Mucosa of rectum (tissue), 2 donors: Measurements from ENCODE around the gene WNT8A.
"Not testable (repeated sequence)": the region's sequence is repeated elsewhere in the genome, so short reads cannot be mapped to it uniquely, and the experiment has no call there.

ENCODE experiments used
- H3K27ac ChIP-seq, 2 donors: one replicate each; pipeline ENCODE4 v1.7.0; 2013; ENCODE audit warnings: inconsistent platforms in 2 of 2, low read depth in 2 of 2, low read length in 2 of 2
- H3K27me3 ChIP-seq, 2 donors: one replicate each; pipeline ENCODE4 v1.7.0; 2013; ENCODE audit warnings: low read length in 2 of 2; ENCODE audit not compliant: control insufficient read depth in 2 of 2, insufficient read depth in 2 of 2
- H3K36me3 ChIP-seq, 2 donors: one replicate each; pipeline ENCODE4 v1.7.0; 2013; ENCODE audit warnings: low read length in 2 of 2; ENCODE audit not compliant: control insufficient read depth in 2 of 2, insufficient read depth in 2 of 2
- H3K4me1 ChIP-seq, 2 donors: one replicate each; pipeline ENCODE4 v1.7.0; 2013; ENCODE audit warnings: low read length in 2 of 2, mild to moderate bottlenecking in 1 of 2; ENCODE audit not compliant: control insufficient read depth in 2 of 2, insufficient read depth in 2 of 2
- H3K4me3 ChIP-seq, 2 donors: one replicate each; pipeline ENCODE4 v1.7.0; 2013; ENCODE audit warnings: low read length in 2 of 2
- H3K9ac ChIP-seq, 2 donors: one replicate each; pipeline ENCODE4 v1.7.0; 2013; ENCODE audit warnings: low read length in 2 of 2, low read depth in 1 of 2, mild to moderate bottlenecking in 1 of 2
- H3K9me3 ChIP-seq, 2 donors: one replicate each; pipeline ENCODE4 v1.7.0; 2013; ENCODE audit warnings: low read length in 2 of 2; ENCODE audit not compliant: control insufficient read depth in 2 of 2
- donor health status: healthy.
- donor health status: Normal muscosa, but diverticular disease.

WNT8A gene

GRCh38 chr5:138054206-138054605 lies 29.6 kb upstream of the WNT8A start:
- no peak overlapping the region for H3K9ac ChIP-seq
- no peaks in the 10 kb centered on the region for H3K27me3 ChIP-seq
- no peak overlapping the region for H3K27ac ChIP-seq
- no peaks in the 10 kb centered on the region for H3K36me3 ChIP-seq
- no peaks in the 10 kb centered on the region for H3K9me3 ChIP-seq
- no peaks in the 10 kb centered on the region for H3K4me1 ChIP-seq
- no peak overlapping the region for H3K4me3 ChIP-seq

DNA sequence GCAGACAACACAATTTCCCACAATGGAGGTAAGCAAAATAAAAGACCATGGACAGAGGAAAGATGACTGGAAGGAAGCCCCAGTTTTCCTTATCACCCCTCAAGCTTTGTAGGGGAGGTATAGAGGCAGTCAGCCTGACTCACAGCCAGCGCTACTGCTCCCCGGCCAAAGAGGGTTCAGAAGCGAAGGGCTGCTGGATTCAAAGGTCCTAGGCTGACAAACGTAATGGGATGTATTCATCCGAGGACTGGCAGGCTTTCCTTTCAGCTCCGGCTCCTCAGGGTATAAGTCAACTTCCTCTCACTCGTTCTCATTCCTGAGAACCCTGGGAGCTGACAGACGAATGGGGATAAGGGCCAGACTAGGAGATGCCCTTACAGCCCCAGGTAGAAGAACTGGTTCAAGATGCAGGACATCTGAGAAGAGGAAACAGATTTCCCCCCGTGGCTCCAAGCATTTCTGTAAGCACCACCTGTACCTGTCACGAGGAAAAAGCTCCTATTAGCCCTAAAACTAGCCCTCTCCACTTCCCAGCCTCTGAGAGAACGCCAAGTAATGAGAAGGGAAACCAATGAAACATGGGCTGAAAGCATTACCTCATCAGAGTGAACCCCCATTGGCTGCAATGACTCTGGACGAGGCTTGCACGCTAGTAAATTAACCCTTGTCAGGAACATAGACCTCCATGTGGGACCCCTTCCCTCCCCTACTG lies 28.8 kb upstream of the WNT8A start:
- H3K9me3 ChIP-seq, result no peaks in the 10 kb centered on the region
- H3K27ac ChIP-seq, result no peak overlapping the region
- H3K4me3 ChIP-seq, result no peak overlapping the region
- no peak overlapping the region for H3K9ac ChIP-seq
- no peaks in the 10 kb centered on the region for H3K27me3 ChIP-seq
- H3K36me3 ChIP-seq, result no peaks in the 10 kb centered on the region
- no peaks in the 10 kb centered on the region for H3K4me1 ChIP-seq

DNA sequence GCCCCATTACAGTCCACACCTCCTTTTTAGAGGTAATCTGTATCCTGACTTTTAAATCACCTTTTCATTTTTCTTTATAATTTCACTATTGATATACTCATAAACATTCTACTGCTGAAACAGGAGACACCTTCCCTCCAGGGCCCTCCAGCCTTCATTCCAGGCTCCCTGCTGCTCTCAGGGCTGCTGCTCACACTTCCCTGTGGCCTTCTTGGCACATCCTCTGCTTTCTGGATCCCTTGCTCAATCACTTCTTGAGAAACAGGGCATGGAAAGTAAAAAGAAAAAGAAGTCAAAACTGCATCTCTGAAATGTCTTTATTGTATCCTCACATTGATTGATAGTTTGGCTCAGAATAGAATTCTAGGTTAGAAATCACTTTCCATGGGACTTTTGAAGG lies 19.3 kb upstream of the WNT8A start:
- H3K27ac ChIP-seq, result no peak overlapping the region
- H3K9ac ChIP-seq, result no peak overlapping the region
- H3K4me1 ChIP-seq, result no peaks in the 10 kb centered on the region
- H3K27me3 ChIP-seq, result no peaks in the 10 kb centered on the region
- H3K36me3 ChIP-seq, result no peaks in the 10 kb centered on the region
- H3K4me3 ChIP-seq, result no peak overlapping the region
- H3K9me3 ChIP-seq, result no peaks in the 10 kb centered on the region

GRCh38 chr5:138065102-138065501 lies 18.7 kb upstream of the WNT8A start:
- no peaks in the 10 kb centered on the region for H3K9me3 ChIP-seq
- H3K27me3 ChIP-seq, result no peaks in the 10 kb centered on the region
- H3K9ac ChIP-seq, result no peak overlapping the region
- H3K4me3 ChIP-seq, result no peak overlapping the region
- H3K36me3 ChIP-seq, result no peaks in the 10 kb centered on the region
- no peak overlapping the region for H3K27ac ChIP-seq
- no peaks in the 10 kb centered on the region for H3K4me1 ChIP-seq

DNA sequence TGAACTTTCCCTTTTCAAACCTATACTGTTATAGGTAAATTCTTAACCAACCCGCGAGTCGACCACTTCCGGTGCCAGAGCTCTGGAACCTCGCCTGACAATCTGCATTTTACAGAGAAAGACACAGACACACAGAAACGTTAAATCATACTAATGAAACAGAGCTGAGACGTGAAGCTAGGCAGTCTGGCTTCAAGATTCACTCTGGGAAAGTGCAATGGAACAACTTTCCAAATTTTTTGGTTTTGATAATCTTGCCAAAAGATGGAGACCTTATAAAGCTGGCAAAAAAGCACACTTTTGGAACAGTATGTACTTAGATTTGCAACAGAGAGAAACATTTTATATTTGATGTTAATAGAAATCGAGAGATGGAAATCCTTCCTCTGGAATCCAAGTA lies 15.9 kb upstream of the WNT8A start:
- no peak overlapping the region for H3K9ac ChIP-seq
- no peaks in the 10 kb centered on the region for H3K4me1 ChIP-seq
- no peak overlapping the region for H3K27ac ChIP-seq
- no peaks in the 10 kb centered on the region for H3K36me3 ChIP-seq
- no peaks in the 10 kb centered on the region for H3K9me3 ChIP-seq
- H3K27me3 ChIP-seq, result peaks cover 0 to 2% of the 10 kb centered on the region in 2 donors
- no peak overlapping the region for H3K4me3 ChIP-seq

GRCh38 chr5:138068742-138069600 lies 14.9 kb upstream of the WNT8A start:
- Histone ChIP-seq H3K9ac (no peak overlapping the region), H3K36me3 (no peaks in the 10 kb centered on the region), H3K9me3 (no peaks in the 10 kb centered on the region), H3K27me3 (peaks cover 0 to 2% of the 10 kb centered on the region in 2 donors), H3K27ac (no peak overlapping the region), H3K4me3 (no peak overlapping the region), H3K4me1 (no peaks in the 10 kb centered on the region)

- H3K27ac ChIP-seq, H3K27me3 ChIP-seq, H3K4me3 ChIP-seq, H3K4me1 ChIP-seq, H3K9me3 ChIP-seq, H3K36me3 ChIP-seq, H3K9ac ChIP-seq: not testable (repeated sequence)
These were observed 13.8 kb upstream of the WNT8A start for GRCh38 chr5:138070026-138070425.

DNA sequence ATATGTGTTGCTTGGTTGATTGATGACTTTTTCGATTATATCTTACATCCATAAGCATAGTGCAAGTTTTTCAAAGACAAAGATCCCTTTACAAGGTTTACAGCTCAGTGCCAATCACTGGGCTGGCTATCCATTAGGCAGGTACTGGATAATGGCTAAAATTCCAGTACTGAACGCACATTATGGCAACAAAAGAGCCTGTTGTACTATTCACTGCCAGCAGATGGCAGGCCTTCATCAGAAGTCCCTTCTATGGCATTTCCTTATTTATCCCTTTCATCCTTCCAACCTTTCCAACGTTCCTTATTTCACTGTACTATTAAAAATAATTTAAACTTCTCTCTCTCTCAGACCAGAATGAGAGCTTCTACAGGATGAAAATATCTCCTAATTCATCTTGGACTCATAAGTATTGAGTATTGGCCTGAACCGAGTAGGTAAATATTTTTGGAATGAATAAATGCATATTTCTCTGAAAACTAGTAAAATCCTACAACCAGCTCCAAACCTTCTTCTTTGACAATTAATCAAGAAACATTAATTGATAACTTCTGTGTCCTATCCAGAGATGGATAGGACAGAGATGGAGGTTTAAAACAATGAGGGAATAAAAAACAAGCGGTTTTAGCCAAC lies 6.7 kb upstream of the WNT8A start:
- no peaks in the 10 kb centered on the region for H3K27me3 ChIP-seq
- H3K36me3 ChIP-seq, result no peaks in the 10 kb centered on the region
- H3K9me3 ChIP-seq, result no peaks in the 10 kb centered on the region
- no peak overlapping the region for H3K9ac ChIP-seq
- no peak overlapping the region for H3K27ac ChIP-seq
- no peaks in the 10 kb centered on the region for H3K4me1 ChIP-seq
- no peak overlapping the region for H3K4me3 ChIP-seq

DNA sequence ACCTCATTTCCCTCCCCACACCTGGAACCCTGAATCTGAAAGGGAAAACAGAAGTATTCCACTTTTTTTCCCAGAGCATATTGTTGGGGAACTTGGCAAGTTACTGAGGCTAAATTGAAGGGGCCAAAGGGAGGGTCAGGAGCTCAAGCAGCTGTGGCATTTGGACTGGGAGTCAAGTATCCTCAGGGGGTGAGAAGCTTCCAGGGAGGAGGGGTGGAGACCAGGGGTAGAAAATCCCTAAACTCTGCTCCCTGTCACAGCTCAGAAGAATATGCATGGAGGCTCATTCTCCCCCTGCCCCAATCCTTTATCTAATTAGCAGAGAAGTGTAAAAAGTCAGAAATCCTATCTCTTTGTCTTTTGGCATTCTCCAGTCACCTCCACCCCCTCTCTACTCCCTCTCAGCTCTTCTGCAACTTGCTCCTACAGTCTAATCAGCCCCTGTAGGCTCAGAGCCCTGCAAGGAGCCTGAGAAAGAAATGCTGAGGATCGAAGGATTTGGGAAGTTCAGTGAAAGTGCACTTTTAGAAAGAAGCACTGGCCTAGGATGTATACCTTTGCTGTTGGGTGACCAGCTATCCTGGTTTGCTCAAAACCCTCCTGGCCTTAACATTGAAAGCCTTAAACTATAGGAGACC lies 5.7 kb upstream of the WNT8A start:
- Histone ChIP-seq H3K27me3 (no peaks in the 10 kb centered on the region), H3K9me3 (no peaks in the 10 kb centered on the region), H3K4me3 (no peak overlapping the region), H3K9ac (no peak overlapping the region), H3K36me3 (no peaks in the 10 kb centered on the region), H3K27ac (no peak overlapping the region), H3K4me1 (no peaks in the 10 kb centered on the region)

DNA sequence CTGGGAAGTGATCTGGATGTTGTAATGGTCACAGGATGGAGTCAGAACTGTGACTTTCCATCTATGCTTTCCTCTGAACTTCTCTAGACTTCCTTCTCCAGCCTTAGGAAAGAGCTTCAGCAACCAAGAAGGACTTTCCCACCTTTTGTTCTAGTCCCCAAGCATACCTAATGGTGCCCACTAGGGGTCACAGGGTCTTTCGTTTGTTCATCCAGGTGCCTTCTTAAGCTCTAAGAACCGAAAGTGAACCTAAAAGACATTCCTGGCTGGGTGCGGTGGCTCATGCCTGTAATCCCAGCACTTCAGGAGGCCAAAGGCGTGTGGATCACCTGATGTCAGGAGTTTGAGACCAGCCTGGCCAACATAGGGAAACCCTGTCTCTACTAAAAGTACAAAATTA lies 1.8 kb upstream of the WNT8A start:
- Histone ChIP-seq H3K27ac (no peak overlapping the region), H3K4me3 (no peak overlapping the region), H3K9me3 (no peaks in the 10 kb centered on the region), H3K4me1 (no peaks in the 10 kb centered on the region), H3K9ac (no peak overlapping the region), H3K36me3 (no peaks in the 10 kb centered on the region), H3K27me3 (no peaks in the 10 kb centered on the region)
